Breast epithelium (tissue), 4 donors: ENCODE measurements around the gene SPINT2. TPM values are rescaled to one million over a fixed set of nuclear protein-coding genes. Genes with fewer than 3 reads are reported as not detected.

Experiments
- DNase-seq, 2 donors: peaks; one replicate each; pipeline ENCODE4 v3.0.0-alpha.2; 2019; ENCODE audit warnings: low spot score in 2 of 2
- H3K27ac ChIP-seq, 2 donors: fragments of 200-600 bp; sonication (generic) in 1 of 2; one replicate each; pipeline ENCODE4 v1.5.1; 2016 to 2019; ENCODE audit warnings: mild to moderate bottlenecking in 1 of 2
- H3K27me3 ChIP-seq, 2 donors: fragments of 200-600 bp; sonication (generic) in 1 of 2; one replicate each; pipeline versions ENCODE4 v1.5.1 to v1.6.0; 2017 to 2019; ENCODE audit warnings: control low read depth in 1 of 2, mild to moderate bottlenecking in 1 of 2
- H3K36me3 ChIP-seq: fragments of 200-600 bp; one replicate; pipeline ENCODE4 v1.5.1; 2019
- H3K4me1 ChIP-seq, 2 donors: fragments of 200-600 bp; sonication (generic); one replicate each; pipeline ENCODE4 v1.5.1; 2016 to 2019; ENCODE audit warnings: control low read depth in 1 of 2
- H3K4me3 ChIP-seq, 3 donors: fragments of 200-600 bp; sonication (generic); 1 replicate in 2 of 3; 2 replicates in 1 of 3; pipeline ENCODE4 v1.5.1; 2016 to 2019; ENCODE audit warnings: mild to moderate bottlenecking in 3 of 3, moderate library complexity in 2 of 3
- H3K9me3 ChIP-seq, 2 donors: fragments of 200-600 bp; sonication (generic) in 1 of 2; one replicate each; pipeline ENCODE4 v1.5.1; 2016 to 2019; ENCODE audit warnings: control low read depth in 1 of 2
- CTCF ChIP-seq, 3 donors: fragments of 450-650 bp; IDR thresholded peaks; one replicate each; pipeline ENCODE4 v1.5.1; 2016 to 2017; ENCODE audit warnings: antibody characterized with exemption in 3 of 3, mild to moderate bottlenecking in 3 of 3, moderate library complexity in 3 of 3
- POLR2A ChIP-seq: fragments of 450-650 bp; IDR thresholded peaks from one replicate; pipeline ENCODE4 v1.6.1; 2016; ENCODE audit warnings: antibody characterized with exemption, mild to moderate bottlenecking, moderate library complexity
- POLR2AphosphoS5 ChIP-seq, 3 donors: sonication (generic); formaldehyde crosslinking; IDR thresholded peaks; one replicate each; pipeline ENCODE4 v1.6.1; 2017; ENCODE audit warnings: antibody characterized with exemption in 3 of 3
- intact Hi-C: fragments of 100-400 bp; cut with DNase I; formaldehyde crosslinking; loops from one replicate; pipeline ENCODE4 v1.15.1; 2023; ENCODE audit warnings: low total_unique reads
- total RNA-seq, 3 donors: library from RNA; depleted of rRNA; stranded (reverse); fragments of >200 nt; gene quantifications; one replicate each; pipeline ENCODE4 v1.1.0, GENCODE V29; 2016

SPINT2 gene
- total RNA-seq, 3 donors from 2014 or later, result 17.1 to 639 (median 492) TPM

GRCh38 chr19:38319421-38320258 lies 55.3 kb downstream of the SPINT2 start, which contains the start of gene KCNK6:
Gene KCNK6 (plus strand): TSS chr19:38319845. CDS start chr19:38319951, 106 bp downstream.
- intact Hi-C loops, result no loop called here
- H3K36me3 ChIP-seq, result no peaks in the 10 kb centered on the region
- H3K27ac ChIP-seq, result peak within 1 kb of the TSS; percentile 68 to 83
- no peaks in the 10 kb centered on the region for H3K9me3 ChIP-seq
- DNase-seq, result peak in 1 of 2 donors; percentile 44
- TF ChIP-seq CTCF (IDR thresholded peaks at IDR 0.05), result peak in 1 of 3 donors; percentile 37
- no peak for TF ChIP-seq POLR2A
- peak in 2 of 3 donors; percentile 36 to 56 for TF ChIP-seq POLR2AphosphoS5 (IDR thresholded peaks at IDR 0.05)
- no peaks in the 10 kb centered on the region for H3K27me3 ChIP-seq
- peak within 1 kb of the TSS; percentile 60 to 95 (median 77) for H3K4me3 ChIP-seq
- no peaks in the 10 kb centered on the region for H3K4me1 ChIP-seq

- intact Hi-C loops, result no loop called here
- Histone ChIP-seq H3K36me3 (no peaks in the 10 kb centered on the region), H3K27ac (peak overlapping the region; percentile 68 to 69), H3K4me3 (peak overlapping the region; percentile 60 to 95 (median 77)), H3K9me3 (no peaks in the 10 kb centered on the region), H3K27me3 (no peaks in the 10 kb centered on the region), H3K4me1 (no peaks in the 10 kb centered on the region)
- TF ChIP-seq POLR2A, result no peak
- TF ChIP-seq CTCF (IDR thresholded peaks at IDR 0.05), result no peak
- TF ChIP-seq POLR2AphosphoS5 (IDR thresholded peaks at IDR 0.05), result no peak
- DNase-seq, result no peak
These were observed 56.6 kb downstream of the SPINT2 start for GRCh38 chr19:38320969-38321339.

- no peaks in the 10 kb centered on the region for H3K36me3 ChIP-seq
- peak overlapping the region in 1 of 3 donors; percentile 95 for H3K4me3 ChIP-seq
- TF ChIP-seq CTCF (IDR thresholded peaks at IDR 0.05), result no peak
- TF ChIP-seq POLR2A, result no peak
- no peak for TF ChIP-seq POLR2AphosphoS5 (IDR thresholded peaks at IDR 0.05)
- H3K27ac ChIP-seq, result peak overlapping the region; percentile 68 to 69
- no peaks in the 10 kb centered on the region for H3K4me1 ChIP-seq
- no peak for DNase-seq
- intact Hi-C loops, result no loop called here
- no peaks in the 10 kb centered on the region for H3K9me3 ChIP-seq
- H3K27me3 ChIP-seq, result no peaks in the 10 kb centered on the region
These were observed 57.3 kb downstream of the SPINT2 start for GRCh38 chr19:38321646-38322196.

GRCh38 chr19:38323291-38323690 lies 58.9 kb downstream of the SPINT2 start:
- Histone ChIP-seq H3K27ac (no peak overlapping the region), H3K4me3 (no peak overlapping the region), H3K36me3 (no peaks in the 10 kb centered on the region), H3K4me1 (no peaks in the 10 kb centered on the region), H3K9me3 (no peaks in the 10 kb centered on the region), H3K27me3 (no peaks in the 10 kb centered on the region)
- intact Hi-C loops, result no loop called here
- TF ChIP-seq POLR2A (no peak), POLR2AphosphoS5 (IDR thresholded peaks at IDR 0.05) (no peak), CTCF (IDR thresholded peaks at IDR 0.05) (no peak)
- no peak for DNase-seq

- no peaks in the 10 kb centered on the region for H3K9me3 ChIP-seq
- H3K4me3 ChIP-seq, result no peak overlapping the region
- H3K4me1 ChIP-seq, result no peaks in the 10 kb centered on the region
- intact Hi-C loops, result no loop called here
- no peaks in the 10 kb centered on the region for H3K27me3 ChIP-seq
- TF ChIP-seq POLR2AphosphoS5 (IDR thresholded peaks at IDR 0.05) (no peak), POLR2A (no peak), CTCF (IDR thresholded peaks at IDR 0.05) (no peak)
- no peak for DNase-seq
- no peak overlapping the region for H3K27ac ChIP-seq
- no peaks in the 10 kb centered on the region for H3K36me3 ChIP-seq
These were observed 60.1 kb downstream of the SPINT2 start for GRCh38 chr19:38324431-38324830.
